ENCODE results near the gene SLC40A1.

SLC40A1 gene

GRCh38 chr2:189557373-189557772 is 23.2 kb downstream of the SLC40A1 start:
- TF ChIP-seq CTCF (conservative IDR thresholded peaks at IDR 0.05; ENCODE audit: low read length), result no peak
- no peak for TF ChIP-seq EZH2phosphoT487 (IDR thresholded peaks at IDR 0.05; ENCODE audit: borderline replicate concordance)
- Histone ChIP-seq H3K9me3 (ENCODE audit: insufficient read depth, low read depth, low read length) (no peaks in the 10 kb centered on the region), H3K4me1 (ENCODE audit: insufficient read depth, low read length, poor library complexity, severe bottlenecking) (peaks cover 39% of the 10 kb centered on the region), H3K4me2 (ENCODE audit: low read depth, low read length, poor library complexity, severe bottlenecking) (no peak overlapping the region), H2AFZ (ENCODE audit: low read length) (no peak overlapping the region), H4K20me1 (ENCODE audit: insufficient read depth, low read length, poor library complexity, severe bottlenecking) (peaks cover 19% of the 10 kb centered on the region), H3K27me3 (ENCODE audit: insufficient read depth, low read length, poor library complexity, severe bottlenecking) (no peaks in the 10 kb centered on the region), H3K4me3 (ENCODE audit: low read length, poor library complexity, severe bottlenecking) (no peak overlapping the region), H3K9ac (ENCODE audit: low read depth, low read length, poor library complexity, severe bottlenecking) (no peak overlapping the region), H3K36me3 (ENCODE audit: insufficient read depth, low read length) (peaks cover 24% of the 10 kb centered on the region; the same call in 1 of the 2 replicates), H3K9me2 (replicated peaks; ENCODE audit: low read depth, low read length) (no peaks in the 10 kb centered on the region), H3F3A (ENCODE audit: low read depth) (no peaks in the 10 kb centered on the region), H3K79me2 (ENCODE audit: insufficient read depth, low read length) (peaks cover 10% of the 10 kb centered on the region)

- no peak overlapping the region for H3K4me2 ChIP-seq (ENCODE audit: low read depth, low read length, poor library complexity, severe bottlenecking)
- H3K9ac ChIP-seq (ENCODE audit: low read depth, low read length, poor library complexity, severe bottlenecking), result no peak overlapping the region
- peaks cover 32% of the 10 kb centered on the region for H3K4me1 ChIP-seq (ENCODE audit: insufficient read depth, low read length, poor library complexity, severe bottlenecking)
- no peak overlapping the region for H3K4me3 ChIP-seq (ENCODE audit: low read length, poor library complexity, severe bottlenecking)
- no peaks in the 10 kb centered on the region for H3K27me3 ChIP-seq (ENCODE audit: insufficient read depth, low read length, poor library complexity, severe bottlenecking)
- no peak overlapping the region for H2AFZ ChIP-seq (ENCODE audit: low read length)
- no peak for TF ChIP-seq CTCF (conservative IDR thresholded peaks at IDR 0.05; ENCODE audit: low read length)
- no peak for TF ChIP-seq EZH2phosphoT487 (IDR thresholded peaks at IDR 0.05; ENCODE audit: borderline replicate concordance)
- peaks cover 12% of the 10 kb centered on the region for H4K20me1 ChIP-seq (ENCODE audit: insufficient read depth, low read length, poor library complexity, severe bottlenecking)
- peaks cover 19% of the 10 kb centered on the region; the same call in 1 of the 2 replicates for H3K36me3 ChIP-seq (ENCODE audit: insufficient read depth, low read length)
- no peaks in the 10 kb centered on the region for H3F3A ChIP-seq (ENCODE audit: low read depth)
- no peaks in the 10 kb centered on the region for H3K9me3 ChIP-seq (ENCODE audit: insufficient read depth, low read depth, low read length)
- H3K9me2 ChIP-seq (replicated peaks; ENCODE audit: low read depth, low read length), result no peaks in the 10 kb centered on the region
- peaks cover 2% of the 10 kb centered on the region; the same call in 1 of the 2 replicates for H3K79me2 ChIP-seq (ENCODE audit: insufficient read depth, low read length)
Observed at GRCh38 chr2:189556526-189556925, 24.1 kb downstream of the SLC40A1 start.

GRCh38 chr2:189555232-189555631 is 25.4 kb downstream of the SLC40A1 start:
- Histone ChIP-seq H3K36me3 (ENCODE audit: insufficient read depth, low read length) (peaks cover 9% of the 10 kb centered on the region; the same call in 1 of the 2 replicates), H4K20me1 (ENCODE audit: insufficient read depth, low read length, poor library complexity, severe bottlenecking) (no peaks in the 10 kb centered on the region), H3F3A (ENCODE audit: low read depth) (no peaks in the 10 kb centered on the region), H3K9me2 (replicated peaks; ENCODE audit: low read depth, low read length) (no peaks in the 10 kb centered on the region), H3K9ac (ENCODE audit: low read depth, low read length, poor library complexity, severe bottlenecking) (no peak overlapping the region), H3K79me2 (ENCODE audit: insufficient read depth, low read length) (no peaks in the 10 kb centered on the region), H3K9me3 (ENCODE audit: insufficient read depth, low read depth, low read length) (no peaks in the 10 kb centered on the region), H3K27me3 (ENCODE audit: insufficient read depth, low read length, poor library complexity, severe bottlenecking) (no peaks in the 10 kb centered on the region), H2AFZ (ENCODE audit: low read length) (no peak overlapping the region), H3K4me3 (ENCODE audit: low read length, poor library complexity, severe bottlenecking) (no peak overlapping the region), H3K4me2 (ENCODE audit: low read depth, low read length, poor library complexity, severe bottlenecking) (no peak overlapping the region), H3K4me1 (ENCODE audit: insufficient read depth, low read length, poor library complexity, severe bottlenecking) (peaks cover 22% of the 10 kb centered on the region)
- no peak for TF ChIP-seq EZH2phosphoT487 (IDR thresholded peaks at IDR 0.05; ENCODE audit: borderline replicate concordance)
- no peak for TF ChIP-seq CTCF (conservative IDR thresholded peaks at IDR 0.05; ENCODE audit: low read length)
